GM12873 (cell line): ENCODE data around the gene HS3ST4.

ENCODE experiments used
- CTCF ChIP-seq: IDR thresholded peaks from 2 replicates; pipeline ENCODE4 v1.5.1; 2012; ENCODE audit warnings: low read depth, mild to moderate bottlenecking, moderate library complexity, low read length, control low read depth; ENCODE audit not compliant: insufficient read depth; ENCODE audit errors: missing control alignments

Gene HS3ST4

DNA sequence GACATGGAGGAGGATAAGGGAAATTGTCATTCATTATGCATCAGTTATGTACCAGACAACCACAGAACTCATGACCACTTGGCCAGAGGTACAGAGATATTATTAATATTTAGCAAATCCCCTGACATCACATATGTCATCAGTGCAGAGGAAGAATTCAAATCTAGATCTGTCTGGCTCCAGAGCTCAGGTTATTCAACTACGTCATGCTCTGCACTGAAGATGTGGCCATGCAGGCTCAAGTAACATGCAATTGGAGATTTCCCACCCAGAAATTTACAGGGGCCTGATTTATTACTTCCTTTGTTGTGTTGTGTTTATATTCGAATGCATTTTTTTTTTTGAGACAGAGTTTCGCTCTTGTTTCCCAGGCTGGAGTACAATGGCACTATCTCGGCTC, 224.3 kb downstream of the HS3ST4 start:
- no peak for TF ChIP-seq CTCF

DNA sequence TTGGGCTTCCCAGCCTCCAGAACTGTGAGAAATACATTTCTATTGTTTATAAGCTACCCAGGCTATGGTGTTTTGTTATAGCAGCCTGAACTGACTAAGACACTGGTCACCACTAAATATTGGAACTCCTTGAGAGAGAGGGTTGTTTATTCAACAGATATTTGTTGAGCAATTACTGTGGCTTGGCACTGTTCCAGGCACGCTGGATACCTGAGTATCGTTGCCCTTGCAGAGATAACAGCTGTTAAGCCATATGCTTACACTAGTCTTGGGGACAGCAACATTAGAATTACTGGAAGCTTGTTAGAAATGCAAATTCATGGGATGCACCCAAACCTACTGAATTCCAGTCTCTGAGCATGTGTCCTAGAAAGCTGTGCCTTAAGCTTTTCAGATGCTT, 230.7 kb downstream of the HS3ST4 start:
- TF ChIP-seq CTCF = no peak

- no peak for TF ChIP-seq CTCF
Observed at GRCh38 chr16:25925421-25925820, 233.7 kb downstream of the HS3ST4 start.

DNA sequence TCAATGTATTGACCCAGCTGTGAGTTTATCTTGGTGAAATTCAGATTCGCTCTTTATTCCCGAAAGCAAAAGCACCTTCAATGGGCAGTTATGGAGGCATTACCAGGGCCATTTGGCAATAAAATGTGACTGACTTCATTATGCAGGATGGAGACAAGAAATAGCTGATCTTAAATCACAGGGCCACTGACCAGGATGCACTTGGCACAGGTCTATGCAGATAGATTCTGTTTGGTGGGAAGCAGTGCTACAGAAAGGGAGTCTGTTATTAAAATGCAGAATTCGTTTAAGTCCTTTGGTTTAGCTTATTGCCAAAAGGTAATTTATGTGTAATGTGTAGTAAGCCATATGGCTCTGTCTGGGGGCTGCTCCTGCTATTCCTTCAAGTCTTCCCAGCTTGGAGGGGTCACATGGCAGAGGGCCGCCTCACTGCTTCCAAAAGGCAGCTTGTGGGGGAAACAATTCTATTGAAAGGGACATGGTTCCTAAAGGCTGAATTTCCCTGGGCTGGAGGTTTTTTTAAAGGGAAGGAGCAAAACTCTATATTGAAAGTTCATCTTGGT, 239.8 kb downstream of the HS3ST4 start:
- no peak for TF ChIP-seq CTCF

- TF ChIP-seq CTCF = no peak
Observed at GRCh38 chr16:25941800-25942499, 250.2 kb downstream of the HS3ST4 start.

DNA sequence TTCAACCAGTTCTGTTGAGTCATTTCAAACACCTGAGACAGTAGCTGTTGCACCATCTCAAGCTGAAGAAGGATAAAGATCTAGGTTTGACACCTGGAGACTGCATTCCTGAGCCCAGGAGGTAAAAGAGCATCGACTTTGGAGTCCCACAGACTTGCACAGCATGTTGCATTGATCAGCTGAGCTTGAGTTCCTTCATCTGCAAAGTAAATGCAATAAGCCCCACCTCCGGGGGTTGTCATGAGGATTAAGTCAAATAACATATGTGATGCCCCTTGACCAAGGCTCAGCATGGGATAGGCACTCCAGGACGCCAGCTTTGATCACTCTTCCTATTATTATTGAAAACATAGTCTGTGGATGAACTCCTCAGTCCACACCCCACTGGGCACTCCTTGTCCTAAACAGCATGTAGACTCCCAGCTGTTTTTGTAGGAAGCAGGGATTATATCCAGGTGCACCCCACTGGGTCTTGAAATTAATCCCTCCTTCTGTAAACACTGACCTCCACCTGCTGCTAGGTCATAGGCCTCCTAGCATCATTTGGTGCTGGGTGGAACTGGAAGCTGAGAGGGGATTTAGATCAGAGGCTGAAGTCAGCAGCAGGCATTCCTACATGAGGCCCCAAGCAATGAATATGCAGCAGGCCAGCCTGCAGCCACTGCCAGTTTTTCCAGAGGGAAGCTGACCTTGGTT, 259.0 kb downstream of the HS3ST4 start:
- no peak for TF ChIP-seq CTCF

DNA sequence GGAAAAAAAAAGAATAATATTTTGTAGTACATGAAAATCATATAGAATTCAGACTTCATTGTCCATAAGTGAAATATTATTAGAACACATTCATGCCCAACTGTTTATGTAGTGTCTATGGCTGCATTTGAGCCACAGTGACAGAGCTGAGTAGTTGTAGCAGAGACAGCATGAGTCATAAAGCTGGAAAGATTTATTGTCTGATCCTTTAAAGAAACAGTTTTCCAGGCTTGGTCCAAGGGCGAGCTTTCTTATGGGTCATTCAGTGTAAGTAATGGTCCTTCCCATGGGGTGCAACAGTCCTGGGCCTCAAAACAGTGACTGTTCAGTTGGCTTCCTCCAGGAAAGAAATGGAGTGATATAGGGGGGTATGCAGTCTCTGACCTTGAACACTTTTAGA, 260.2 kb downstream of the HS3ST4 start:
- no peak for TF ChIP-seq CTCF
